Measurements from ENCODE around the gene ZNF791. TPM values are rescaled to one million over a fixed set of nuclear protein-coding genes. Genes with fewer than 3 reads are reported as not detected.

ZNF791 gene
- total RNA-seq, 2 donors from 2014 or later: 26.0 to 32.4 TPM

- no peaks in the 10 kb centered on the region for H3K9me3 ChIP-seq
- no peaks in the 10 kb centered on the region for H3K27me3 ChIP-seq (replicated peaks; ENCODE audit: insufficient read depth)
- no peak overlapping the region for H3K27ac ChIP-seq
- peaks cover 9 to 11% of the 10 kb centered on the region in 2 donors for H3K4me1 ChIP-seq (ENCODE audit: control insufficient read depth in 1 of 2, low read depth in 2 of 2)
- DNase-seq (ENCODE audit: low spot score) (no peak), ATAC-seq (ENCODE audit: insufficient number of reproducible peaks, low FRiP score, low read depth) (no peak)
- TF ChIP-seq, protein P1, sequence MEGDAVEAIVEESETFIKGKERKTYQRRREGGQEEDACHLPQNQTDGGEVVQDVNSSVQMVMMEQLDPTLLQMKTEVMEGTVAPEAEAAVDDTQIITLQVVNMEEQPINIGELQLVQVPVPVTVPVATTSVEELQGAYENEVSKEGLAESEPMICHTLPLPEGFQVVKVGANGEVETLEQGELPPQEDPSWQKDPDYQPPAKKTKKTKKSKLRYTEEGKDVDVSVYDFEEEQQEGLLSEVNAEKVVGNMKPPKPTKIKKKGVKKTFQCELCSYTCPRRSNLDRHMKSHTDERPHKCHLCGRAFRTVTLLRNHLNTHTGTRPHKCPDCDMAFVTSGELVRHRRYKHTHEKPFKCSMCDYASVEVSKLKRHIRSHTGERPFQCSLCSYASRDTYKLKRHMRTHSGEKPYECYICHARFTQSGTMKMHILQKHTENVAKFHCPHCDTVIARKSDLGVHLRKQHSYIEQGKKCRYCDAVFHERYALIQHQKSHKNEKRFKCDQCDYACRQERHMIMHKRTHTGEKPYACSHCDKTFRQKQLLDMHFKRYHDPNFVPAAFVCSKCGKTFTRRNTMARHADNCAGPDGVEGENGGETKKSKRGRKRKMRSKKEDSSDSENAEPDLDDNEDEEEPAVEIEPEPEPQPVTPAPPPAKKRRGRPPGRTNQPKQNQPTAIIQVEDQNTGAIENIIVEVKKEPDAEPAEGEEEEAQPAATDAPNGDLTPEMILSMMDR (IDR thresholded peaks at IDR 0.05): no peak
- no peaks in the 10 kb centered on the region for H3K36me3 ChIP-seq
- H3K4me3 ChIP-seq: no peak overlapping the region
These were observed 39.2 kb downstream of the ZNF791 start for GRCh38 chr19:12649941-12650340.

GRCh38 chr19:12652219-12652618 lies 41.5 kb downstream of the ZNF791 start:
- DNase-seq (ENCODE audit: low spot score): no peak
- peaks cover under 1% of the 10 kb centered on the region for H3K36me3 ChIP-seq
- no peak overlapping the region for H3K4me3 ChIP-seq

GRCh38 chr19:12655546-12655945 lies 44.8 kb downstream of the ZNF791 start:
- H3K27ac ChIP-seq: no peak overlapping the region
- no peak for DNase-seq (ENCODE audit: low spot score)
- H3K36me3 ChIP-seq: peaks cover 11% of the 10 kb centered on the region
- TF ChIP-seq, protein P1 (IDR thresholded peaks at IDR 0.05): no peak
- no peak for ATAC-seq (ENCODE audit: insufficient number of reproducible peaks, low FRiP score, low read depth)
- H3K27me3 ChIP-seq (replicated peaks; ENCODE audit: insufficient read depth): no peaks in the 10 kb centered on the region
- H3K4me1 ChIP-seq (ENCODE audit: control insufficient read depth in 1 of 2, low read depth in 2 of 2): no peaks in the 10 kb centered on the region
- H3K9me3 ChIP-seq: no peaks in the 10 kb centered on the region
- H3K4me3 ChIP-seq: no peak overlapping the region

More at GRCh38 chr19:12652219-12652618, 41.5 kb downstream of the ZNF791 start:
- no peak for ATAC-seq (ENCODE audit: insufficient number of reproducible peaks, low FRiP score, low read depth)
- peaks cover 9 to 11% of the 10 kb centered on the region in 2 donors for H3K4me1 ChIP-seq (ENCODE audit: control insufficient read depth in 1 of 2, low read depth in 2 of 2)
- no peaks in the 10 kb centered on the region for H3K9me3 ChIP-seq
- no peak overlapping the region for H3K27ac ChIP-seq
- no peaks in the 10 kb centered on the region for H3K27me3 ChIP-seq (replicated peaks; ENCODE audit: insufficient read depth)
- TF ChIP-seq, protein P1 (IDR thresholded peaks at IDR 0.05): no peak

- DNase-seq (ENCODE audit: low spot score) (no peak), ATAC-seq (ENCODE audit: insufficient number of reproducible peaks, low FRiP score, low read depth) (no peak)
- no peaks in the 10 kb centered on the region for H3K27me3 ChIP-seq (replicated peaks; ENCODE audit: insufficient read depth)
- H3K9me3 ChIP-seq: no peaks in the 10 kb centered on the region
- no peaks in the 10 kb centered on the region for H3K4me1 ChIP-seq (ENCODE audit: control insufficient read depth in 1 of 2, low read depth in 2 of 2)
- no peak overlapping the region for H3K4me3 ChIP-seq
- H3K36me3 ChIP-seq: peaks cover 22% of the 10 kb centered on the region
- H3K27ac ChIP-seq: no peak overlapping the region
- TF ChIP-seq, protein P1 (IDR thresholded peaks at IDR 0.05): no peak
These were observed 46.3 kb downstream of the ZNF791 start for GRCh38 chr19:12656899-12657571.

GRCh38 chr19:12657966-12658365 lies 47.2 kb downstream of the ZNF791 start:
- DNase-seq (ENCODE audit: low spot score) (no peak), ATAC-seq (ENCODE audit: insufficient number of reproducible peaks, low FRiP score, low read depth) (no peak)
- Histone ChIP-seq H3K36me3 (peaks cover 22% of the 10 kb centered on the region), H3K27me3 (replicated peaks; ENCODE audit: insufficient read depth) (no peaks in the 10 kb centered on the region), H3K4me1 (ENCODE audit: control insufficient read depth in 1 of 2, low read depth in 2 of 2) (no peaks in the 10 kb centered on the region), H3K4me3 (no peak overlapping the region), H3K9me3 (no peaks in the 10 kb centered on the region), H3K27ac (no peak overlapping the region)
- TF ChIP-seq, protein P1 (IDR thresholded peaks at IDR 0.05): no peak

All from thoracic aorta (tissue), 2 donors.